ENCODE measurements around the gene TRPM5. TPM values are rescaled to one million over a fixed set of nuclear protein-coding genes. Genes with fewer than 3 reads are reported as not detected.

TRPM5 gene
- total and polyA plus RNA-seq, 7 donors, result not detected

DNA sequence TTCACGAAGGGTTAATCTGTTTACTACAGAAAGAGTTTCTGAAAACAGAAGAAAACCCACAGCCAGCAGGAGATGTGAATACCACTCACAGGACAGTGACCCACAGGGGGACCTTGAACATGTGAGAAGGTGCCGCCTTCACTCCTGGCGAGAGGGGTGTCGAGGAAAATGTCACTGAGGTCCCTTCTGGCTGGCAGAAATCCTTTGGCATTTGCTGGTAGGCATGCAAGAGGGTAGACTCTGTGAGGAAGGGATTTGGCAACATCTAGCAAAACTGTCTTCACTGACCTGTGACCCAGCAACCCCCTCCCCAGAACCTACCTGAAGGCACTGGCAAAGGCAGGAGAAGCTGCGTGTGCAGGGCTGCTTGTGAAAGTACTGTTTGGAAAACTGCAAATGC lies 9.1 kb upstream of the TRPM5 start:
- Histone ChIP-seq H3K9me3 (no peaks in the 10 kb centered on the region), H3K4me3 (no peak overlapping the region), H3K27ac (no peak overlapping the region), H3K36me3 (ENCODE audit: insufficient read depth in 1 of 2, low read depth in 1 of 2) (no peaks in the 10 kb centered on the region), H3K4me1 (no peaks in the 10 kb centered on the region), H3K27me3 (ENCODE audit: insufficient read depth in 3 of 3, low read length in 2 of 3) (peaks cover 0 to 42% (median 16%) of the 10 kb centered on the region in 3 donors)
- TF ChIP-seq, protein P1, sequence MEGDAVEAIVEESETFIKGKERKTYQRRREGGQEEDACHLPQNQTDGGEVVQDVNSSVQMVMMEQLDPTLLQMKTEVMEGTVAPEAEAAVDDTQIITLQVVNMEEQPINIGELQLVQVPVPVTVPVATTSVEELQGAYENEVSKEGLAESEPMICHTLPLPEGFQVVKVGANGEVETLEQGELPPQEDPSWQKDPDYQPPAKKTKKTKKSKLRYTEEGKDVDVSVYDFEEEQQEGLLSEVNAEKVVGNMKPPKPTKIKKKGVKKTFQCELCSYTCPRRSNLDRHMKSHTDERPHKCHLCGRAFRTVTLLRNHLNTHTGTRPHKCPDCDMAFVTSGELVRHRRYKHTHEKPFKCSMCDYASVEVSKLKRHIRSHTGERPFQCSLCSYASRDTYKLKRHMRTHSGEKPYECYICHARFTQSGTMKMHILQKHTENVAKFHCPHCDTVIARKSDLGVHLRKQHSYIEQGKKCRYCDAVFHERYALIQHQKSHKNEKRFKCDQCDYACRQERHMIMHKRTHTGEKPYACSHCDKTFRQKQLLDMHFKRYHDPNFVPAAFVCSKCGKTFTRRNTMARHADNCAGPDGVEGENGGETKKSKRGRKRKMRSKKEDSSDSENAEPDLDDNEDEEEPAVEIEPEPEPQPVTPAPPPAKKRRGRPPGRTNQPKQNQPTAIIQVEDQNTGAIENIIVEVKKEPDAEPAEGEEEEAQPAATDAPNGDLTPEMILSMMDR (IDR thresholded peaks at IDR 0.05), result no peak
- intact Hi-C loops (cut with DNase I), result no loop called here
- peak in 1 of 2 donors; percentile 5 for DNase-seq
- 90 to 92% (median 91%) methylated on average over 5 of the region's 5 CpGs for WGBS, 3 donors
- no peak for ATAC-seq

DNA sequence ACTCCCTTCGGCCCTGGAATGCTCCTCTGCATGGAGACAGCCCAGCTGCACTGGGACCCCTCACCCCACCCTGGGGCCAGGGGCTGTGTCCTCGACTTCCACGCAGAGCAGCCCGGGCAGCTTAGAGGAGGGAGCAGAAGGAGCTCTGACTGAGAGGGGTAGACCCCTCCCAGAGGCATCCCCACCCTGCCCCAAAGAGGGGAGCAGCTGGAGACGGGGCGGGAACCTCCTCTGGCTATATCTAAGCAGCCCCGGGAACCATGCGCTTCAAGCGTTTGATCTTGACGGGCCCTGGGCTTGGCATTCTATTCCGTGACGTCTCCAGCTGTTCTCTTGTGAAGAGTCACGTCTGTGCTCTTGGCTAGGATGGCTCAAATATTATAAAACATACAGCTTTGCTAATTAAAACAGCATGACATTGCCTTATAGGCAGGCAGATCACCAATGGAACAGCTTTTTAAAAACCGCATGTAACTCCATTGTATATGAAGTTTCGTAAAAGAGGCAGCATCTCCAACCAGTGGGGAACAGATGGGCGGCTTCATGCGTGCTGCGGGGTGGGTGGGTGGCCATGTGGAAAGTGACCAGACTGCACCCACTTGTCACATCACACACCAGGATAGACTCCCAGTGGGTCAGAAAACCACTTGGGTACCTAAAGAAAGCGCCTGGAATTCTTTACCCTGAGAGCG lies 8.2 kb upstream of the TRPM5 start:
- H3K27me3 ChIP-seq (ENCODE audit: insufficient read depth in 3 of 3, low read length in 2 of 3), result peaks cover 0 to 51% (median 16%) of the 10 kb centered on the region in 3 donors
- TF ChIP-seq, protein P1 (IDR thresholded peaks at IDR 0.05), result no peak
- WGBS, 3 donors, result 34 to 43% (median 37%) methylated on average over 18 to 20 of the region's 20 CpGs
- peak in 1 of 2 donors; percentile 22 for DNase-seq
- no peaks in the 10 kb centered on the region for H3K9me3 ChIP-seq
- intact Hi-C loops (cut with DNase I), result no loop called here
- no peak overlapping the region for H3K4me3 ChIP-seq
- no peak for ATAC-seq
- no peaks in the 10 kb centered on the region for H3K36me3 ChIP-seq (ENCODE audit: insufficient read depth in 1 of 2, low read depth in 1 of 2)
- H3K27ac ChIP-seq, result no peak overlapping the region
- H3K4me1 ChIP-seq, result no peaks in the 10 kb centered on the region

DNA sequence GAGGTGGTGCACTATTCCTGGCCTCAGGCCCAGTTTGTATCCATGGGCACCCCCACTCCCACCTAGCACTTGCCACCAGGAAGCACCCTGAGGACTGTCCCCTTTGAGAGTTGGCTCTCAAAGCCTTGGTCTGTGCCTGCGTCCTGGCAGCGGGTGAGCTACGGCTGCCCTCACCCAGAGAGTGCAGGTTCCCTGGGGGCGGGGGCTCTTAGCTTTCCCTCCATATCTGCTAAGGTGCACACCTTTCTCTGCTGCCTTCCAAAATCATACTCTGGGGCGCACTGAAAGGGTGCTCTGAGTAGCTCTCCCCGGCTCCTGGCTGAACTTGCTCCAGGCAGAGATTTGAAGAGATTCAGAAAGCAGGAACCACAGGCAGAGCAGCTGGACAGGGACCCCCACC lies 7.6 kb upstream of the TRPM5 start:
- WGBS, 3 donors, result 59 to 64% (median 62%) methylated on average over 6 of the region's 6 CpGs
- ATAC-seq, result no peak
- H3K4me3 ChIP-seq, result no peak overlapping the region
- peaks cover 0 to 53% (median 16%) of the 10 kb centered on the region in 3 donors for H3K27me3 ChIP-seq (ENCODE audit: insufficient read depth in 3 of 3, low read length in 2 of 3)
- H3K27ac ChIP-seq, result no peak overlapping the region
- intact Hi-C loops (cut with DNase I), result no loop called here
- H3K36me3 ChIP-seq (ENCODE audit: insufficient read depth in 1 of 2, low read depth in 1 of 2), result no peaks in the 10 kb centered on the region
- DNase-seq, result peak in 1 of 2 donors; percentile 24
- H3K4me1 ChIP-seq, result no peaks in the 10 kb centered on the region
- TF ChIP-seq, protein P1 (IDR thresholded peaks at IDR 0.05), result no peak
- no peaks in the 10 kb centered on the region for H3K9me3 ChIP-seq

DNA sequence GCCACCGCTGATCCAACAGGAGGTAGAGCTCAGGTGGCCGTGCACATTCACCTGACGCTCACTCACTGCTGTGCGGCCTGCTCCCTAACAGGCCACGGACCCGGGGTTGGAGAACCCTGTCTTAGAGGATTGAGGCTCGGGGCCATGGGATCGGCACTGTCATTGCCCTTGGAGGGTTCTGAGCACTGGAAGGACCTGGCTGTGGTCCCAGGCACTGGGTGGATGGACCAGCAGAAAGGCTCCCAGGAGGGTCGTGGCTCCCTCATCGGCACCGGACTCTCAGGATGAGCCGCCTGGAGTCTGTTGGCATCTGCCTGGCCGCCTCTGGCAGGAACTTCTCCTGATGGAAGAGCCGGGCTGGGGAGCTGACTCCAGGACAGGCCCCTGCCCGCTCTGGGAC lies 7.0 kb upstream of the TRPM5 start:
- 82 to 88% (median 82%) methylated on average over 14 to 15 of the region's 15 CpGs for WGBS, 3 donors
- TF ChIP-seq, protein P1 (IDR thresholded peaks at IDR 0.05), result no peak
- no peak overlapping the region for H3K27ac ChIP-seq
- H3K9me3 ChIP-seq, result no peaks in the 10 kb centered on the region
- H3K4me3 ChIP-seq, result no peak overlapping the region
- ATAC-seq (no peak), DNase-seq (peak in 1 of 2 donors; percentile 24)
- no peaks in the 10 kb centered on the region for H3K4me1 ChIP-seq
- H3K27me3 ChIP-seq (ENCODE audit: insufficient read depth in 3 of 3, low read length in 2 of 3), result peaks cover 0 to 59% (median 18%) of the 10 kb centered on the region in 3 donors
- no peaks in the 10 kb centered on the region for H3K36me3 ChIP-seq (ENCODE audit: insufficient read depth in 1 of 2, low read depth in 1 of 2)
- intact Hi-C loops (cut with DNase I), result no loop called here
